Hypothalamus (tissue), 51 donors: ENCODE measurements around the gene CD163L1.

Experiments used
- DNase-seq, 51 donors: peaks; one replicate each; lab custom pipeline; 2025; lab: John Stamatoyannopoulos, UW

CD163L1 gene

DNA sequence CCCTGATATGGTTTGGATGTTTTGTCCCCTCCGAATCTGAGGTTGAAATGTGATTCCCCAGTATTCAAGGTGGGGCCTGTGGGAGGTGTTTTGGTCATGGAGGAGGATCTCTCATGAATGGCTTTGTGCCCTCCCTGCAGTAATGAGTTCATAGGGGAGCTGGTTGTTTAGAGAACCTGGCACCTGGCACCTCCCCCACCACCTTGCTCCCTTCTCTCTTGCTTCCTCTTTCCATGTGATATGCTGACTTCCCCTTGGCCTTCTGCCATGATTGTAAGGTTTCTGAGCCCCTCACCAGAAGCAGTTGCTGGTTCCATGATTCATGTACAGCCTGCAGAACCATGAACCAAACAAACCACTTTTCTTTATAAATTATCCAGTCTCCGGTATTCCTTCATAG is 32.6 kb downstream of the CD163L1 start:
- DNase-seq = no peak

DNA sequence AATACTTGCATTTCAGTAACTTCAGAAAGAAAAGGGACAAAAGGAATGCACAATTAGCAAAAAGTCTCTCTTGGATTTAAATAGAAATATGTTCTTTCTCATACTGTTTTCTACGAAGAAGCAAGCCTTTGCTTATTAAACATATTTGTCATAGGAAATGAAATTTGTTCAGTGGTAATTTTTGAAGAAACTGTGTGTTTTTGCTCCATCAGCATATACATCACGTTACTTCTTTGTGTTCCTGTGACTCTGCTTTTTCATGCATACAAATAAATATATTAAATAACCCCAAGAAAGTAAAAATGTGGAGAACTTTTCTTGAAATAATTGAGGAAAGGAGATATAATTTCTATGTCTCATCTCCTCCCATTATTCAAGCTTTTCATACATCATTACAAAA is 39.7 kb downstream of the CD163L1 start:
- no peak for DNase-seq

DNA sequence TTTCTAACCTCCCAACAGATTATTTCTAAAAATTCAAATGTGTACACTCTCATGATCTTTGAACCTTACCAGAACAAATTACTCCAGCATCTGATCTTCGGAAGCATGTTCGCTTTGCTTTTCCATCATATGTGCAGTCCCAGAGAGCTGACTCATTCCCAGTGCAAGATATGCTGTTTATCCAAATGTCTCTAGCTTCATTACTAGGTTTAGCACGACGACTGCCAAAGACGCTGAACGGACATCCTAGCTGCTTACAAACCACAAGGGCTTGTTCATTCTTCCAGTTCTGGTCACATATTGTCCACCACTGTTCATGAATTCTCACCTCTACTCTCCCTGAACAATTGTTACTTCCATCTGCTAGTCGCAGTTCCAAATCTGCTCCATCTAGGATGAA is 40.5 kb downstream of the CD163L1 start:
- no peak for DNase-seq

- no peak for DNase-seq
These were observed 44.9 kb downstream of the CD163L1 start for GRCh38 chr12:7399089-7399488.

- no peak for DNase-seq
These were observed 47.5 kb downstream of the CD163L1 start for GRCh38 chr12:7396418-7396817.

DNA sequence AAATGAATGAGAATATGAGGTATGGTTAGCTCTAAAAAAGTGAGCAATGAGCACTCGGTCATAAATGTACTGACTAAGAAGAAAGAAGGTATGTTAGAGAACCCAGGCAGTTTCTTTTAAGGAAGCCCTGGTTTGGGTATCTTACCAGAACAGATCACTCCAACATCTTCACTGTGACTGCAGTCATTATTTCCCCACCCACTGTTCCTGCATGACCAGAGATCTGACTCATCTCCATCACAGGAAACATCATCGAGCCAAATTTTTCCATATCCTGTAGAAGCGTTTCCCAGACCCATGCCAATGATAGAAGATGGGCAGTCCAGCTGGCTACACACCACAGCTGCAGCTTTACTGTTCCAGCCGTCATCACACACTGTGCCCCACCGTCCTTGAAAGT is 48.0 kb downstream of the CD163L1 start:
- no peak for DNase-seq

- DNase-seq = no peak
These were observed 56.7 kb downstream of the CD163L1 start for GRCh38 chr12:7387289-7387688.

- no peak for DNase-seq
These were observed 60.8 kb downstream of the CD163L1 start for GRCh38 chr12:7383157-7383556.

- DNase-seq = no peak
These were observed 67.8 kb downstream of the CD163L1 start for GRCh38 chr12:7376196-7376595.

GRCh38 chr12:7375145-7375543 is 68.8 kb downstream of the CD163L1 start:
- peak in 1 of 51 donors; percentile 4 for DNase-seq

DNA sequence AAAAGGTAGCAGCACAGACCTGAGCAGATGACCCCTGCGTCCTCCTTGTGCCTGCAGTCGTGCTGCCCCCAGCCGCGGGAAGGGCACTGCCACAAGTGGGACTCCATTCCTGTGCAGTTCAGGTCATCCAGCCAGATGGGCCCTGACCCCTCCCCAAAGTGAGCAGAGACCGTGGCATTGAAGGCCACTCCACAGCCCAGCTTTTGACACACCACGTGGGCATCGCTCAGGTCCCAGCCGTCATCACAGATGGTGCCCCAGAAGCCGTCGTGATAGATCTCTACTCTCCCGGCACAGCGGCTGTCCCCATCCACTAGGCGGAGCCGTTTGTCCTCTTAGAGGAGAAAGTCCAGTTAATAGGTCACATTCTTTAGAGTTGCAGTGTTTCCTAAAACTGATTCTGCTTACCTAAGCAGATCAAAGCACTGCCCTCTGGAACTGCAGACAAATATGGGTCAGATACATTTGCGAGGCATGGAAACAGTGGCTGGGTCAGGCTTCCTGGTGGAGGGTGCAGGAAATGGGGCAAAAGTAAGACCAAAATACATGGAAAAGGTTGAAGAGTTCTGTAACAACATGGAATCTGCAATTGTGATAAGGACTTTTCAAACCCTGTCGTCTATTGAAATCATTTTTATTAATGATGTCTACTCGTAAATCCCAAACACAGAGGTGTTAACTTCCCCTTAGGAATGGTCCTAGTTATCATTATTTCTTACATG is 69.4 kb downstream of the CD163L1 start:
- DNase-seq = peak in 4 of 51 donors; percentile 1 to 4 (median 2)

DNA sequence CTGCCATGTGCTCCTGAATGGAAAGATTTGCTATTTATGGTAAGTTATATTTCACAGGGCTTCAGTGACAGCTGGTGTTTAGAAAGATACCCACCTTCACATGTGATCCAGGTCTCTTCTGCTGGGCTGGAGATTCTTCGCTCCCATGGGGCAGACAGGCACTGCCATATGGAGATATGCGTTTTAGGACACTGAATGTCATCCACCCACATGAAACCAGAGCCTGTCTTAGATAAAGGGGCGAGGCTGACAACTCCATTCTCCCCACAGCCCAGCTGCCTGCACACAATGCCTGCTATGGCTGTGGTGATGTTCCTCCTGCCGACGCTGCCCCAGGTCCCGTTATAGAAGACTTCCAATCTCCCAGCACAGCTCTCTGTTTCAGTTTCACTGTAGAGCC is 70.7 kb downstream of the CD163L1 start:
- peak in 1 of 51 donors; percentile 10 for DNase-seq

- peak in 1 of 51 donors; percentile 13 for DNase-seq
These were observed 74.7 kb downstream of the CD163L1 start for GRCh38 chr12:7369274-7369729.

GRCh38 chr12:7362734-7363133 is 81.2 kb downstream of the CD163L1 start:
- no peak for DNase-seq

GRCh38 chr12:7361265-7361664 is 82.7 kb downstream of the CD163L1 start:
- DNase-seq = no peak

DNA sequence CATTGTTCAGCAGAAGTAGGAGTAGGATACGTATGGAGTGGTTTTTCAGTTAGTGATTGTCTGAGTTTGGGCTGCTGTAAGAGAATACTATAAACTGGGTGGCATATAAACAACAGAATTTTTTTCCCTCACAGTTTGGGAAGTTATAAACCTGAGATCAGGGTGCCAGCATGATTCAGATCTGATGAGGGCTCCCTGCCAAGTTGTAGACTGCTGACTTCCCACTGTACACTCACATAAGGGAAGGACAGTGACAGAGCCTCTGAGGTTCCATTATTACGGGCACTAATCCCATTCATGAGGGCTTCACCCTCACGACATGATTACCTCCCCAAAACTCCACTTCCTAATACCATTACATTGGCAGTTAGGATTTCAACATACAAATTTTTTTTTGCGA is 89.4 kb downstream of the CD163L1 start:
- DNase-seq = peak in 1 of 51 donors; percentile 1

- DNase-seq = no peak
These were observed 91.3 kb downstream of the CD163L1 start for GRCh38 chr12:7352661-7353060.

- no peak for DNase-seq
These were observed 92.8 kb downstream of the CD163L1 start for GRCh38 chr12:7351177-7351576.

DNA sequence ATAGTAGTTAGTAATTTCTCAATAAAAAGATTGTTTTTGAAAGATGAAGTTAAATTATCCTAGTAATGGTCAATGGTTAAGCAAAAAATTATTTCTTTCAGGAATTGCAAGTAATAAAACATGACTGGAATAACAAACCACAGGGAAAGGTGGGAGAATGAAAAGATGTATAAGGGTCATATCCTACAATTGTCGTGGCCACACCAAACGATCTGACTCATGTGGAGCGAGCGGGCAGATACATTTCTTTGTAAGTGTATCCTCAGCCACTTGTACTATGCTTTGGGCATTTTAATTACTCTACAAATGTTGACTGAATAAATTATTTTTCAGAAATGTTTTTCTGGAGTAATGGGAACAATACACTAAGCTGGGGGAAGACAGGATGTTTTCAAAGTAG is 94.5 kb downstream of the CD163L1 start:
- DNase-seq = no peak

GRCh38 chr12:7346551-7347225 is 97.3 kb downstream of the CD163L1 start:
- no peak for DNase-seq

DNA sequence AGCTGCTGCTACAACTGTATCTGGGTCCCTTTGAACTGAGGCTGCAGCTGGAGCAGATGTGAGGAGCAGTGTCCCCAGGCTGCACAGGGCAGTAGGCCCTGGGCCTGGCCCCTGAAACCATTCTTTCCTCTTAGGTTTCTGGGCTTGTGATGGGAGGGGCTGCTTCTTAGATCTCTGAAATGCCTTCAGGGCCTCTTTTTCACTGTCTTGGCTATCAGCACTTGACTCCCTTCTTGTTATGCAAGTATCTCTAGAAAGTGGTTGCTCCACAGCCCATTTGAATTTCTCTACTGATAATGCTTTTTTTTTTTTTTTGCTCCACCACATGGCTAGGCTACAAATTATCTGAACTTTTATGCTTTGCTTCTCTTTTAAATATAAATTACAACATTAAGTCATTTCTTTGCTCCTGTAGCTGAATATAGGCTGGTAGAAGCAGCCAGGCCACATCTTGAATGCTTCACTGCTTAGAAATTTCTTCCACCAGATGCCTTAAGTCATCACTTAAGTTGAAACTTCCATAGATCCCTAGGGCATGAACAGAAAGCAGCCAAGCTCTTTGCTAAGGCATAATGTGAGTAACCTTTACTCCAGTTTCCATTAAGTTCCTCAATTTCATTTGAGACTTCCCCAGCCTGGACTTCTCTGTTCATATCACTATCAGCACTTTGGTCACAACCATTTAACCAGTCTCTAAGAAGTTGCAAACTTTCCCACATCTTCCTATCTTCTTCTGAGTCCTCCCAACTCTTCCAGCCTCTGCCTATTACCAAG is 98.9 kb downstream of the CD163L1 start:
- DNase-seq = peak in 1 of 51 donors; percentile 1
